Astrocyte (in vitro differentiated cells and primary cell): ENCODE data around the gene COL19A1. TPM values are rescaled to one million over a fixed set of nuclear protein-coding genes. Genes with fewer than 3 reads are reported as not detected.

Source experiments
- DNase-seq: peaks from one replicate; pipeline ENCODE4 v3.0.0-alpha.2; 2010; ENCODE audit warnings: low read depth
- FAIRE-seq: peaks from 2 replicates; lab custom pipeline; 2011; peaks lifted over from hg19 to GRCh38; lab: Jason Lieb, UNC
- H2AFZ ChIP-seq: 2 replicates; pipeline ENCODE4 v1.6.0; 2012; ENCODE audit warnings: low read depth, low read length, inconsistent platforms
- H3K27ac ChIP-seq: 2 replicates; pipeline ENCODE4 v1.5.1; 2011; ENCODE audit warnings: low read depth, low read length, inconsistent platforms
- H3K27me3 ChIP-seq: 2 replicates; pipeline ENCODE4 v1.6.0; 2011; ENCODE audit warnings: low read length, inconsistent platforms; ENCODE audit not compliant: insufficient read depth
- H3K36me3 ChIP-seq: 2 replicates; pipeline ENCODE4 v1.5.1; 2011; ENCODE audit warnings: low read length, inconsistent platforms; ENCODE audit not compliant: insufficient read depth
- H3K4me1 ChIP-seq: 2 replicates; pipeline ENCODE4 v1.5.1; 2011; ENCODE audit warnings: low read length, inconsistent platforms; ENCODE audit not compliant: insufficient read depth
- H3K4me2 ChIP-seq: 2 replicates; pipeline ENCODE4 v1.6.0; 2012; ENCODE audit warnings: low read length, inconsistent platforms
- H3K4me3 ChIP-seq: 2 replicates; pipeline ENCODE4 v1.5.1; 2011; ENCODE audit warnings: low read depth, mild to moderate bottlenecking, low read length, inconsistent platforms; ENCODE audit not compliant: insufficient read depth
- H3K79me2 ChIP-seq: 2 replicates; pipeline ENCODE4 v1.6.0; 2012; ENCODE audit warnings: mild to moderate bottlenecking, low read length, inconsistent platforms; ENCODE audit not compliant: insufficient read depth
- H3K9ac ChIP-seq: 2 replicates; pipeline ENCODE4 v1.6.0; 2012; ENCODE audit warnings: mild to moderate bottlenecking, low read length, inconsistent platforms
- H3K9me3 ChIP-seq: 2 replicates; pipeline ENCODE4 v1.5.1; 2012; ENCODE audit warnings: low read depth, mild to moderate bottlenecking, low read length, inconsistent platforms; ENCODE audit not compliant: insufficient read depth
- H4K20me1 ChIP-seq: 2 replicates; pipeline ENCODE4 v1.6.0; 2012; ENCODE audit warnings: low read length, inconsistent platforms; ENCODE audit not compliant: insufficient read depth
- H3K27ac Mint-ChIP-seq: one replicate; pipeline ENCODE4 v1.8.0; 2021; ENCODE audit warnings: mild to moderate bottlenecking, mixed read lengths; ENCODE audit not compliant: unreplicated experiment
- H3K27me3 Mint-ChIP-seq: one replicate; pipeline ENCODE4 v1.8.0; 2021; ENCODE audit warnings: low read depth, mixed read lengths; ENCODE audit not compliant: unreplicated experiment
- H3K36me3 Mint-ChIP-seq: one replicate; pipeline ENCODE4 v1.8.0; 2021; ENCODE audit warnings: low read depth, mixed read lengths; ENCODE audit not compliant: unreplicated experiment
- H3K4me1 Mint-ChIP-seq: one replicate; pipeline ENCODE4 v1.8.0; 2021; ENCODE audit warnings: low read depth, mixed read lengths; ENCODE audit not compliant: unreplicated experiment
- H3K4me3 Mint-ChIP-seq: one replicate; pipeline ENCODE4 v1.8.0; 2021; ENCODE audit warnings: mild to moderate bottlenecking, moderate library complexity, mixed read lengths; ENCODE audit not compliant: unreplicated experiment
- H3K9me3 Mint-ChIP-seq: one replicate; pipeline ENCODE4 v1.8.0; 2021; ENCODE audit warnings: mild to moderate bottlenecking, mixed read lengths; ENCODE audit not compliant: unreplicated experiment
- CTCF ChIP-seq: IDR thresholded peaks from 2 replicates; pipeline ENCODE4 v1.5.1; 2011; ENCODE audit warnings: low read depth, mild to moderate bottlenecking, inconsistent platforms, low read length, moderate library complexity; ENCODE audit not compliant: insufficient read depth
- EZH2 ChIP-seq: IDR thresholded peaks from 2 replicates; pipeline ENCODE4 v1.6.1; 2012; ENCODE audit warnings: mild to moderate bottlenecking, low read length, inconsistent platforms; ENCODE audit not compliant: insufficient read depth
- total RNA-seq: library from RNA; stranded (reverse); gene quantifications from 2 replicates; pipeline ENCODE4 v1.2.1, GENCODE V29; 2021

The COL19A1 gene
- total RNA-seq, 1 donor from 2014 or later, result 0.18 TPM

DNA sequence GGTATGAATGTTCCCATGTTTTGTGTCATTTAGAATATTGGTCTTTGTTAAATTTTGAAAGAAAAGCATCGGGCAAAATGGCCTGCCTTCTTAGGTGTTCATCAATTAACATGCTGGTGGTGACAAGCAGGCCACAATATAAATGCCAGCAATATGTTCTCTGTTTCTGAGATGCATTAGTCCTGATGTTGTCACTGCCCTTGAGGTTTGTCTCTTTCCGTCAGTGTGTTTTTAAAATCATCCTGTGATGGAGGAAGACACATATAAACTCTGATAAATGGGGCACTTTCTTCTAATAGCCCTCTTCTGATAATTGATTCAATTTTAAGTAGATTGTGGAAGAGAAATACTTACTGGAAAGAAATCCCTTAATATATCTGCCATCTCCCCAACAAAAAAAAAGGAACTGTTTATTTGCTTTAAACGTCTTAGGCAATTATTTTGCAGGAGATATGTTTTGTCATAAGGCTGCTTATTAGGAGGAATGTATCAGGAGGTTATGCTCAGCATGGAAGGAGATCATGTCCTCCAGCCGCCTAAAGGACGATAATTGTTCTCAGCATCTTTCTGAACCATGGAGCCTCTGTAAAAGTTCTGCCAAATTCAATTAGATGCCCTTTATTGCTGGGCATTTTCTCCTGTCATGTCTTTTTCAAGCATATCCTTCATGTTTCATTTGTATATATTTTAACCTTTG, 302.5 kb downstream of the COL19A1 start:
- DNase-seq (no peak), FAIRE-seq (no peak)
- TF ChIP-seq EZH2 (no peak), CTCF (no peak)
- Histone ChIP-seq H3K79me2 (no peaks in the 10 kb centered on the region), H3K36me3 (no peaks in the 10 kb centered on the region), H3K4me1 (no peaks in the 10 kb centered on the region), H3K9me3 (no peaks in the 10 kb centered on the region), H3K27ac (no peak overlapping the region), H3K27me3 (peaks cover 10% of the 10 kb centered on the region), H3K4me3 (no peak overlapping the region), H2AFZ (no peak overlapping the region), H3K9ac (no peak overlapping the region), H3K4me2 (no peak overlapping the region), H4K20me1 (no peaks in the 10 kb centered on the region)
- Mint-ChIP-seq H3K9me3 (no peaks in the 10 kb centered on the region), H3K4me1 (peaks cover 9% of the 10 kb centered on the region), H3K4me3 (no peak overlapping the region), H3K36me3 (no peaks in the 10 kb centered on the region), H3K27ac (no peak overlapping the region), H3K27me3 (no peaks in the 10 kb centered on the region)

- no peak overlapping the region for H3K4me3 Mint-ChIP-seq
- no peaks in the 10 kb centered on the region for H3K9me3 ChIP-seq
- DNase-seq (no peak), FAIRE-seq (no peak)
- H2AFZ ChIP-seq, result no peak overlapping the region
- H3K4me1 Mint-ChIP-seq, result peaks cover 4% of the 10 kb centered on the region
- H3K36me3 Mint-ChIP-seq, result no peaks in the 10 kb centered on the region
- no peak overlapping the region for H3K27ac Mint-ChIP-seq
- H3K4me1 ChIP-seq, result no peaks in the 10 kb centered on the region
- H3K27ac ChIP-seq, result no peak overlapping the region
- H4K20me1 ChIP-seq, result no peaks in the 10 kb centered on the region
- H3K9ac ChIP-seq, result no peak overlapping the region
- H3K9me3 Mint-ChIP-seq, result no peaks in the 10 kb centered on the region
- H3K27me3 ChIP-seq, result peaks cover 6% of the 10 kb centered on the region
- no peaks in the 10 kb centered on the region for H3K27me3 Mint-ChIP-seq
- no peak overlapping the region for H3K4me3 ChIP-seq
- TF ChIP-seq EZH2 (no peak), CTCF (no peak)
- H3K79me2 ChIP-seq, result no peaks in the 10 kb centered on the region
- H3K36me3 ChIP-seq, result no peaks in the 10 kb centered on the region
- H3K4me2 ChIP-seq, result no peak overlapping the region
These were observed 304.9 kb downstream of the COL19A1 start for GRCh38 chr6:70171236-70171635.

- H2AFZ ChIP-seq, result no peak overlapping the region
- FAIRE-seq, result no peak
These were observed 305.9 kb downstream of the COL19A1 start for GRCh38 chr6:70172252-70172651.

More at GRCh38 chr6:70172252-70172651, 305.9 kb downstream of the COL19A1 start:
- no peaks in the 10 kb centered on the region for H3K9me3 ChIP-seq
- Mint-ChIP-seq H3K9me3 (no peaks in the 10 kb centered on the region), H3K27me3 (no peaks in the 10 kb centered on the region), H3K4me1 (peaks cover 4% of the 10 kb centered on the region), H3K36me3 (no peaks in the 10 kb centered on the region), H3K4me3 (no peak overlapping the region), H3K27ac (no peak overlapping the region)
- H3K79me2 ChIP-seq, result no peaks in the 10 kb centered on the region
- no peak overlapping the region for H3K9ac ChIP-seq
- H3K4me1 ChIP-seq, result no peaks in the 10 kb centered on the region
- H4K20me1 ChIP-seq, result no peaks in the 10 kb centered on the region
- no peak overlapping the region for H3K4me3 ChIP-seq
- no peak overlapping the region for H3K4me2 ChIP-seq
- no peak overlapping the region for H3K27ac ChIP-seq
- TF ChIP-seq CTCF (no peak), EZH2 (no peak)
- no peak for DNase-seq
- peaks cover 2% of the 10 kb centered on the region for H3K27me3 ChIP-seq
- no peaks in the 10 kb centered on the region for H3K36me3 ChIP-seq
